Measurements from ENCODE around the gene PHTF1. TPM values are rescaled to one million over a fixed set of nuclear protein-coding genes. Genes with fewer than 3 reads are reported as not detected.

The PHTF1 gene
- total RNA-seq, 6 experiments from 2014 or later: 23.3 to 27.9 (median 24.8) TPM

DNA sequence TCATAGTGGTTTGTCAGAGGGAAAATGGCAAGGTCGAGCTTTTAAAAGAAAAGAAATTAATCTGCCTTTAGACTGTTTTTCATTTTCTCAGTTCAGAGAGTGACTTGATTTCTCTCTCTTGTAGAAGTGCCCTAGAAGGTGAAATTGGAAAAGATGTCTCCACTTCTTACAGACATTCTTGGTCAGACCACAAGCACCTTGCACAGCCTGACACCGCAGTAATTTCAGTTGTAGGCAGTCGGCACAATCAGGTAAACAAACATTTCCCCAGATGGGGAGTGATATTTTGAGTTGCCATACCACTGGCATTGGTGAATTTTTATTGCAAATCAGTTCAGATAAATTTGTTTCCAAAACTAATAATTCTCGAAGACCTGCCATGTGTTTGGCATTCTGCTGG lies 86.8 kb downstream of the PHTF1 start:
- TF ChIP-seq, protein P1, sequence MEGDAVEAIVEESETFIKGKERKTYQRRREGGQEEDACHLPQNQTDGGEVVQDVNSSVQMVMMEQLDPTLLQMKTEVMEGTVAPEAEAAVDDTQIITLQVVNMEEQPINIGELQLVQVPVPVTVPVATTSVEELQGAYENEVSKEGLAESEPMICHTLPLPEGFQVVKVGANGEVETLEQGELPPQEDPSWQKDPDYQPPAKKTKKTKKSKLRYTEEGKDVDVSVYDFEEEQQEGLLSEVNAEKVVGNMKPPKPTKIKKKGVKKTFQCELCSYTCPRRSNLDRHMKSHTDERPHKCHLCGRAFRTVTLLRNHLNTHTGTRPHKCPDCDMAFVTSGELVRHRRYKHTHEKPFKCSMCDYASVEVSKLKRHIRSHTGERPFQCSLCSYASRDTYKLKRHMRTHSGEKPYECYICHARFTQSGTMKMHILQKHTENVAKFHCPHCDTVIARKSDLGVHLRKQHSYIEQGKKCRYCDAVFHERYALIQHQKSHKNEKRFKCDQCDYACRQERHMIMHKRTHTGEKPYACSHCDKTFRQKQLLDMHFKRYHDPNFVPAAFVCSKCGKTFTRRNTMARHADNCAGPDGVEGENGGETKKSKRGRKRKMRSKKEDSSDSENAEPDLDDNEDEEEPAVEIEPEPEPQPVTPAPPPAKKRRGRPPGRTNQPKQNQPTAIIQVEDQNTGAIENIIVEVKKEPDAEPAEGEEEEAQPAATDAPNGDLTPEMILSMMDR (IDR thresholded peaks at IDR 0.05): no peak
- Mint-ChIP-seq H3K4me1 (ENCODE audit: low read depth) (peaks cover 30% of the 10 kb centered on the region), H3K4me3 (no peak overlapping the region), H3K9me3 (no peaks in the 10 kb centered on the region), H3K36me3 (ENCODE audit: low read depth) (peaks cover 12% of the 10 kb centered on the region; the same call in 1 of the 2 replicates), H3K27ac (no peak overlapping the region), H3K27me3 (ENCODE audit: insufficient read depth) (no peaks in the 10 kb centered on the region)
- no peak for DNase-seq

DNA sequence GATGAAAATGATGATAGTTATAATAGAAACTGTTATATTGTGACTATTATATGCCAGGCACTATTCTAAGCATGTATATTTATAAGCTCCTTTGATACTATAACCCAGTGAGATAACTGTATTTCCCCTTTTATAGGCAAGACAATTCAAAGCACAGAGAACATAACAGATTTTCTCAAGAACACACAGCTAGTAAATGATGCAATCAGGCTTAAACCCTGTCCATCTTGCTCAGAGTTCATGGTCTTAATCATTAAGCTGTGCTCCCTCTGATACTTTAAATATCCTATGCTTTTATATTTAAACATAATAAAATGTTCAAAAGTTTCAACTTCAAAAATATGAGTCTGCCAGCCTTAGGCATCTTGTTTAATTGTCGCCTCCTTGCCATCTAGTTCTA lies 88.6 kb downstream of the PHTF1 start:
- peaks cover 18% of the 10 kb centered on the region; the same call in 1 of the 2 replicates for H3K36me3 Mint-ChIP-seq (ENCODE audit: low read depth)
- no peaks in the 10 kb centered on the region for H3K27me3 Mint-ChIP-seq (ENCODE audit: insufficient read depth)
- DNase-seq: no peak
- TF ChIP-seq, protein P1 (IDR thresholded peaks at IDR 0.05): no peak
- no peaks in the 10 kb centered on the region for H3K9me3 Mint-ChIP-seq
- H3K4me3 Mint-ChIP-seq: no peak overlapping the region
- no peak overlapping the region for H3K27ac Mint-ChIP-seq
- peaks cover 15% of the 10 kb centered on the region for H3K4me1 Mint-ChIP-seq (ENCODE audit: low read depth)

DNA sequence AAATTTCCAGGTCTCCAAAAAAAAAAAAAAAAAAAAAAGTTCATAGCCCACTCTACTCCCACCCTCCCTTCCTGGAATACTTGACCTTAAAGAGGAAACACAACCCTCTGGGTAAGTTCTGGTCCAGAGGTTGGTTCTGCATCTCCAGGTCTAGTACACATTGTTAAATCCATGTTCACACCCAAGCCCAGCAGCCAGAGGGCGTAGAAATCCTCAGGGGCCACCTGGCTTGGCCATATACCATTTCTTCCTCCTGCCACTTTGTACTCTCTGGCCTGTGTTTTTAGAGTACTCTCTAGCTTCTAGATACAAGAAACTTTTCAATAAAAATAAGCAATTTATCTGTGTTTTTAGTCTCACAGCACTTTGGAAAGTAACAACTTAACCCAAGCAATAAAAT lies 89.3 kb downstream of the PHTF1 start:
- Mint-ChIP-seq H3K36me3 (ENCODE audit: low read depth) (peaks cover 18% of the 10 kb centered on the region; the same call in 1 of the 2 replicates), H3K27me3 (ENCODE audit: insufficient read depth) (no peaks in the 10 kb centered on the region), H3K4me3 (no peak overlapping the region), H3K9me3 (no peaks in the 10 kb centered on the region), H3K27ac (no peak overlapping the region), H3K4me1 (ENCODE audit: low read depth) (peaks cover 8% of the 10 kb centered on the region)
- TF ChIP-seq, protein P1 (IDR thresholded peaks at IDR 0.05): no peak
- no peak for DNase-seq

DNA sequence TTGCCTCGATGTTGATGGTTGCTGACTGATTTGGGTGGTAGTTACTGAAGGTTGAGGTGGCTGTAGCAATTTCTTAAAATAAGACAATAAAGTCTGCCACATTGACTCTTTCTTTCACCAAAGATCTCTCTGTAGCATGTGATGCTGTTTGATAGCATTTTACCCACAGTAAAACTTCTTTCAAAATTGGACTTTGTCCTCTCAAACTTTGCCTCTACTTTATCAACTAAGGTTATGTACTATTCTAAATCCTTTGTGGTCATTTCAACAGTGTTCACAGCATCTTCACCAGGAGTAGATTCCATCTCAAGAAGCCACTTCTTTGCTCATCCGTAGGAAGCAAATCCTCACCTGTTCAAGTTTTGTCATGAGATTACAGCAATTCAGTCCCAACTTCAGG lies 93.2 kb downstream of the PHTF1 start:
- Mint-ChIP-seq H3K36me3 (ENCODE audit: low read depth) (peaks cover 23% of the 10 kb centered on the region), H3K4me1 (ENCODE audit: low read depth) (peaks cover 13% of the 10 kb centered on the region), H3K9me3 (no peaks in the 10 kb centered on the region), H3K27me3 (ENCODE audit: insufficient read depth) (no peaks in the 10 kb centered on the region), H3K4me3 (no peak overlapping the region), H3K27ac (no peak overlapping the region)
- no peak for DNase-seq
- TF ChIP-seq, protein P1 (IDR thresholded peaks at IDR 0.05): no peak

DNA sequence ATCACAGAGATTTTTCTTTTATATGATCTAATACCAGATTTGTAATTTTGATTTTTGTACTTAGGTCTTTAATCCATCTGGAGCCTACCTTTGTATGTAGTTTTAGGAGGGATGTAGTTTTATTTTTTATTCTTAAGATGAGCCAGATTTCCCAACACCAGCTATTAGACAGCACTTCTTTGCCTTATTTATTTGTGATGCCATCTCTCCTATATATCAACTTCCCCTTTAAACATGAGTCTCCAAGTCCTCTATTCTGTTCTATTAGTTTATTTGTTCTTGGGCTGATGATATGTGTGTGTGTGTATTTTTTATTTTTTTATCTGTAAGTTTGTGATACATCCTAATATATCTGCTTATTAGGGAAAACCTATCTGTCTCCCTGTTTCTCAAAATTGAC lies 94.2 kb downstream of the PHTF1 start:
- Mint-ChIP-seq H3K27ac (no peak overlapping the region), H3K27me3 (ENCODE audit: insufficient read depth) (no peaks in the 10 kb centered on the region), H3K4me1 (ENCODE audit: low read depth) (peaks cover 13% of the 10 kb centered on the region), H3K36me3 (ENCODE audit: low read depth) (peaks cover 23% of the 10 kb centered on the region), H3K9me3 (no peaks in the 10 kb centered on the region), H3K4me3 (no peak overlapping the region)
- TF ChIP-seq, protein P1 (IDR thresholded peaks at IDR 0.05): no peak
- DNase-seq: no peak

Data from HFFc6 (cell line).